AG04449 (cell line): Measurements from ENCODE around the gene CUL7.

Source experiments
- CTCF ChIA-PET: fragments of 350-600 bp; formaldehyde crosslinking; extraction: SDS; loops from one replicate; lab custom pipeline; 2021; ENCODE audit warnings: antibody characterized with exemption; lab: Yijun Ruan, JAX
- POLR2A ChIA-PET: fragments of 400-600, 350-600 bp; formaldehyde crosslinking; extraction: SDS; loops from one replicate; lab custom pipeline; 2020; ENCODE audit warnings: antibody characterized with exemption, inconsistent platforms; lab: Yijun Ruan, JAX
- DNase-seq: peaks from one replicate; pipeline ENCODE4 v3.0.0-alpha.2; 2010; ENCODE audit warnings: low read depth, low spot score
- H3K4me3 ChIP-seq: 2 replicates; pipeline ENCODE4 v1.5.1; 2011; ENCODE audit warnings: low read depth, mild to moderate bottlenecking, control low read depth, low read length
- TF ChIP-seq, protein P1 (sequence below): IDR thresholded peaks from one replicate; pipeline ENCODE4 v1.5.1; 2011; ENCODE audit warnings: mild to moderate bottlenecking, moderate library complexity, low read length, control low read depth, inconsistent platforms; ENCODE audit not compliant: insufficient read depth; ENCODE audit errors: missing control alignments

The CUL7 gene

DNA sequence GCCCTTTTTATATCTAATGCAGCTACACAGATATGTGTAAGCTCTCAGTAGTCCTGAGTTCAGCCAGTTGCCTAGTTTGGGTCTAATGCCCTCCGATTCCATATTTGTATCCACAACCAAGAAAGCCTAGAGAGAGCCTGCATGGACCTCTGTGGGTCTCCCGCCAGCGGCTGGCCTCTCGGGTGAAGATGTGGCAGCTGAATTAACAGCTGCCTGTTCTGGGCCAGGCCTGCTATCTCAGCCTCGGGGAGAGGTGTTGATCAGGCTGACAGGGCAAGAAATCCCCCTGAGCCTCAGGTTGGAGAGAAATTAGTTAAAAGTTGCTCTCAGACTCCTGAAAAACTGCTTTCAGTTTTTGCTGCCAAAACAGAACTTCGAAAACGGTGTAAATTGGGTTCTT lies 42.3 kb upstream of the CUL7 start:
- POLR2A ChIA-PET: interaction anchor here (1.0 to 1.9 kb wide), 5 partner anchors 20 to 30 kb away, joined by 3 to 15 read pairs (median 4); partner anchors contain the start of gene PTK7
- CTCF ChIA-PET: interaction anchor here (0.8 to 2.7 kb wide), 8 partner anchors 13 to 133 kb away, joined by 3 to 14 read pairs (median 6); partner anchors contain the start of gene DNPH1
- DNase-seq: no peak
- TF ChIP-seq, protein P1, sequence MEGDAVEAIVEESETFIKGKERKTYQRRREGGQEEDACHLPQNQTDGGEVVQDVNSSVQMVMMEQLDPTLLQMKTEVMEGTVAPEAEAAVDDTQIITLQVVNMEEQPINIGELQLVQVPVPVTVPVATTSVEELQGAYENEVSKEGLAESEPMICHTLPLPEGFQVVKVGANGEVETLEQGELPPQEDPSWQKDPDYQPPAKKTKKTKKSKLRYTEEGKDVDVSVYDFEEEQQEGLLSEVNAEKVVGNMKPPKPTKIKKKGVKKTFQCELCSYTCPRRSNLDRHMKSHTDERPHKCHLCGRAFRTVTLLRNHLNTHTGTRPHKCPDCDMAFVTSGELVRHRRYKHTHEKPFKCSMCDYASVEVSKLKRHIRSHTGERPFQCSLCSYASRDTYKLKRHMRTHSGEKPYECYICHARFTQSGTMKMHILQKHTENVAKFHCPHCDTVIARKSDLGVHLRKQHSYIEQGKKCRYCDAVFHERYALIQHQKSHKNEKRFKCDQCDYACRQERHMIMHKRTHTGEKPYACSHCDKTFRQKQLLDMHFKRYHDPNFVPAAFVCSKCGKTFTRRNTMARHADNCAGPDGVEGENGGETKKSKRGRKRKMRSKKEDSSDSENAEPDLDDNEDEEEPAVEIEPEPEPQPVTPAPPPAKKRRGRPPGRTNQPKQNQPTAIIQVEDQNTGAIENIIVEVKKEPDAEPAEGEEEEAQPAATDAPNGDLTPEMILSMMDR: no peak
- H3K4me3 ChIP-seq: no peak overlapping the region

DNA sequence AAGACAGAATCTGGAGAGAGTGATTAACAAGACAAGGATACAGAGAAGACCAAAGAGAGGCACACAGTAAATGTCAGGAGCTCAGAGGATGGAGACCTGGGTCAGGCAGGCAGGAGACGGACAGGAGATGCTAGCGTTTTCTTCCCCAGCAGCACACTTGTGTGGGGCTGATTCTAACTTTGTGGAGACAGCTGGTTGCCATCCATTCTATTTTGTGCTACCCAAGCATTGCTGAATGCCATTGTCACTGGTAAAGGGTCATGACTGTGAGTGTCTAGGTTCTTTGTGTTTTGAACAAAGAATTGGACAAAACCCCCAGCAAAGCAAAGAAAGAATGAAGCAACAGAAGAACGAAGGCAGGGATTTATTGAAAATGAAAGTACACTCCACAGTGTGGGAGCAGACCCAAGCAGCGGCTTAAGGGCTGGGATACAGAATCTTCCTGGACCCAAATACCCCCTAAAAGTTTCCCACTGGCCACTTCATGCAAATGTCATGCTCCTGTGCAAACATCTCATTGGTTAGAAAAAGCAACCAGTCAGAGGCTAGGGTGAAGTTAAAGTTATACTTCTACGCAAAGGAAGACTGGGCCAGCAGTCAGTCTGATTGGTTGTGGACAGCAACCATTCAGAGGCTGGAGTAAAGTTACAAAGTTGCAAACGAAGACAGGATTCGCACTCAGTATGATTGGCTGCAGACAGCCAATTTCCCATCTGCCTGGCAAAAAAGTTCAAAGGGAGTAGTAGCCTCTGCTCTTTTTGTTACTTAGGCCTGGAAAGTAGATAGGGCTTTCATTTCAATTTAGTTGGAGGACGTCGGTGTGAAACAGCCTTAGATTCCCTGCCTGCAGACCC lies 40.0 kb upstream of the CUL7 start:
- no peak for DNase-seq
- CTCF ChIA-PET: interaction anchor here (1.0 kb wide), 3 partner anchors 11 to 31 kb away, joined by 3 to 4 read pairs (median 4); partner anchors contain the start of gene PTK7
- POLR2A ChIA-PET: no interaction called here
- TF ChIP-seq, protein P1: no peak
- peak overlapping the region; percentile 42 for H3K4me3 ChIP-seq

DNA sequence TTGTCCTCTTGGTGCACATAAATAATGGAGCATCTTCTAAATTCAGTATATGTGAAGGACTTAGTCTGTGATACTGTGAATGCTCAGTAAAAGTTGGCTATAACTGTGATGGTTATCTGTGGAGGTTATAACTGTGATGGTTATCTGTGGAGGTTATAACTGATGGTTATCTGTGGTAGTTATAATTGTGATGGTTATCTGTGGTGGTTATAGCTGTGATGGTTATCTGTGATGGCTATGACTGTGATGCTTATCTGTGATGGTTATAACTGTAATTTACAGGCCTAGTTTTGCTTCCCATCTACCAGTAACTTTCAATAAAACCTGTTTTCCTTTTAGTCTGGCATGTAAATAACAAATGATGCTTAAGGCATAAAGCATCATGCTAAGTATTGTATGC lies 39.0 kb upstream of the CUL7 start:
- CTCF ChIA-PET: interaction anchor here (1.0 kb wide), 3 partner anchors 10 to 32 kb away, joined by 3 to 4 read pairs (median 4); partner anchors contain the start of gene PTK7
- POLR2A ChIA-PET: no interaction called here
- TF ChIP-seq, protein P1: no peak
- no peak for DNase-seq
- no peak overlapping the region for H3K4me3 ChIP-seq

GRCh38 chr6:43091436-43091991 lies 37.9 kb upstream of the CUL7 start:
- no peak overlapping the region for H3K4me3 ChIP-seq
- POLR2A ChIA-PET: no interaction called here
- TF ChIP-seq, protein P1: no peak
- no peak for DNase-seq
- CTCF ChIA-PET: interaction anchor here (1.1 to 1.4 kb wide), 2 partner anchors 12 to 52 kb away, joined by 3 to 5 read pairs; no protein-coding TSS in a partner anchor

DNA sequence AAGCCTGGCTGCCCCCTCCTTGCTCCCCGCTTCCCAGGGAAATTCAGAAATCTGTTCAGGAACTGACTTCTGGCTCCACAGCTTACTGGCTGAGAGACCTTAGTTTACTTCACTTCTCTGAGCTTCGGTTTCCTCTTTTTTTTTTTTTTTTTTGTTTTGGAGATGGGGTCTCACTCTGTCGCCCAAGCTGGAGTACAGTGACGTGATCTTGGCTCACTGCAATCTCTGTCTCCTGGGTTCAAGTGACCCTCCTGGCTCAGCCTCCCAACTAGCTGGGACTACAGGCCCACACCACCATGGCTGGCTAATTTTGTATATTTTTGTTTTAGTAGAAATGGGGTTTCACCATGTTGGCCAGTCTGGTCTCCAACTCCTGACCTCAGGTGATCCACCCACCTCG lies 37.4 kb upstream of the CUL7 start:
- no peak for DNase-seq
- ChIA-PET POLR2A (interaction anchor here (0.7 kb wide), 1 partner anchor 56 kb away, joined by 5 read pairs; no protein-coding TSS in a partner anchor), CTCF (interaction anchor here (0.7 to 1.4 kb wide), 5 partner anchors 9 to 55 kb away, joined by 3 to 5 read pairs (median 3); no protein-coding TSS in a partner anchor)
- TF ChIP-seq, protein P1: no peak
- H3K4me3 ChIP-seq: no peak overlapping the region

DNA sequence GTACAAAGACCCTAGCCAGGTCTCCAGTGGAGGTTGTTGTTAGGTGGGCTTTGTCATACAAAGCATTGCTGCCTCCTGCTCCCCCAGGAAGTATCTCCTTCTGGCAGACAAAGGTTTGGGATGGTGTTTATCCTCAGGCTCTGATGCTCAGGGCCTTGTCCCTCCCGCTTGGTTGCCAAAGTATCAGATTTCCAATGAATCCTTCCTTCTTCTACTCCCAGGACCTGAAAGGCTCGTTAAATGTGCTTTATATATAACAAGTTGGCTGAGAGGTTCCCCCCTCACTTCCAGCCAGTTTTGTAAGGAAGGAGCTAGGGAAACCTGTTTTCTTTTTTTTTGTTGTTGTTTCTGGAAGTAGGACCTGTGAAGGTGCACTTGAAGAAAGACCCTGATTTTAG lies 36.9 kb upstream of the CUL7 start:
- no peak for DNase-seq
- H3K4me3 ChIP-seq: no peak overlapping the region; the same call in 1 of the 2 replicates
- ChIA-PET POLR2A (interaction anchor here (0.7 to 1.1 kb wide), 2 partner anchors 12 to 57 kb away, joined by 4 to 5 read pairs; no protein-coding TSS in a partner anchor), CTCF (interaction anchor here (0.7 to 1.4 kb wide), 4 partner anchors 8 to 55 kb away, joined by 3 to 4 read pairs (median 3); no protein-coding TSS in a partner anchor)
- TF ChIP-seq, protein P1: no peak
